Osteocyte (in vitro differentiated cells): ENCODE results near the gene MAGOHB. TPM values are rescaled to one million over a fixed set of nuclear protein-coding genes. Genes with fewer than 3 reads are reported as not detected.

Source experiments
- DNase-seq: peaks from one replicate; pipeline ENCODE4 v3.0.0; 2021; ENCODE audit warnings: mixed read lengths; ENCODE audit not compliant: unreplicated experiment; ENCODE audit errors: extremely low spot score
- H3K27ac Mint-ChIP-seq: one replicate; pipeline ENCODE4 v1.8.0; 2021; ENCODE audit warnings: mild to moderate bottlenecking, mixed read lengths; ENCODE audit not compliant: unreplicated experiment
- H3K27me3 Mint-ChIP-seq: one replicate; pipeline ENCODE4 v1.8.0; 2021; ENCODE audit warnings: mixed read lengths; ENCODE audit not compliant: unreplicated experiment
- H3K36me3 Mint-ChIP-seq: one replicate; pipeline ENCODE4 v1.8.0; 2021; ENCODE audit warnings: mixed read lengths; ENCODE audit not compliant: unreplicated experiment
- H3K4me1 Mint-ChIP-seq: one replicate; pipeline ENCODE4 v1.8.0; 2021; ENCODE audit warnings: mixed read lengths; ENCODE audit not compliant: unreplicated experiment
- H3K4me3 Mint-ChIP-seq: one replicate; pipeline ENCODE4 v1.8.0; 2021; ENCODE audit warnings: mild to moderate bottlenecking, moderate library complexity, mixed read lengths; ENCODE audit not compliant: unreplicated experiment
- H3K9me3 Mint-ChIP-seq: one replicate; pipeline ENCODE4 v1.8.0; 2021; ENCODE audit warnings: mixed read lengths; ENCODE audit not compliant: unreplicated experiment
- CTCF ChIP-seq: fragments of 200-600 bp; sonication (generic); IDR thresholded peaks from 2 replicates; pipeline ENCODE4 v1.5.0; 2021; ENCODE audit warnings: antibody characterized with exemption, mild to moderate bottlenecking, moderate library complexity
- total RNA-seq: library from RNA; stranded (reverse); gene quantifications from 2 replicates; pipeline ENCODE4 v1.2.1, GENCODE V29; 2021

The MAGOHB gene
- total RNA-seq, 1 donor from 2014 or later = 28.1 TPM

- Mint-ChIP-seq H3K4me3 (no peak overlapping the region), H3K27ac (no peak overlapping the region), H3K36me3 (no peaks in the 10 kb centered on the region), H3K4me1 (peaks cover 20% of the 10 kb centered on the region), H3K27me3 (no peaks in the 10 kb centered on the region), H3K9me3 (no peaks in the 10 kb centered on the region)
- no peak for DNase-seq
- TF ChIP-seq CTCF = no peak
Observed at GRCh38 chr12:10635306-10635705, 21.9 kb upstream of the MAGOHB start.

DNA sequence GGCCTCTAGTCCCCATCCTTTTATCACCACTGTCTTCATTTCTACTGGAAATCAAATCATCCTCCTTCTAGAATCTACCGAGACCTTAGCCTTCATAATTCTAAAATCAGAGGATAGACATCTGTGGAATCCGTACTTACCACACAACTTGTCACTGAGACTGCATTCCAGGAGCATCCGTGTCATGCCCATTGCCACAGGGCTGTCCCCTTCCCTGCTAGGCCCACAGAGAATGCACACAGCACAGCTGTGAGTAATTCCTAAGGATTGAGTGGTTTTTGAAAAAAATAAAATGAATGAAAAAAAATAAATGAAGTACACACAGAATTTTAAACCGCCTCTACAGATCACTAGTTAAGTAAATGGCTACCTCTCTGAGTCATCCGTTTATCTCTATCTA lies 21.0 kb upstream of the MAGOHB start:
- TF ChIP-seq CTCF = no peak
- Mint-ChIP-seq H3K27me3 (no peaks in the 10 kb centered on the region), H3K4me3 (peak overlapping the region; percentile 9), H3K27ac (no peak overlapping the region), H3K4me1 (peaks cover 20% of the 10 kb centered on the region), H3K9me3 (no peaks in the 10 kb centered on the region), H3K36me3 (no peaks in the 10 kb centered on the region)
- DNase-seq = no peak

DNA sequence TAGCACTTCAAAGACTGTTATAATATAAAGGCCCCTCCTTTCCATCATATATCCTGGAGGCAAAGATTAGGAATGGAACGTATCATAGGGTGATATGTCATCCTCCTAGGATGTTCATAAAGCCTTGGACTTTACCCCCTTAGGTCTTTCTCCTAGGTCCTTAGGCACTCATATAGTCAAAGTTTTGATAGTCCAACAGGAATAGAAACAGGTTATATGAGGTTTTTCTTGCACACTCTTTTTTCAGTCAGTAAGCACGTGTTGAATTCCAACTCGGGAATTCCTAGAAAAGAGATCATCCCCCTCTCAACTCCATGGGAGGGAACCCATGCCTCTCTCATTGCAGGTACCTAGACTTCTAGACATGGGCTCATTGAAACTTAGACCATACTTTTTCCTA lies 20.1 kb upstream of the MAGOHB start:
- Mint-ChIP-seq H3K27me3 (no peaks in the 10 kb centered on the region), H3K4me3 (no peak overlapping the region), H3K4me1 (peaks cover 20% of the 10 kb centered on the region), H3K9me3 (no peaks in the 10 kb centered on the region), H3K27ac (no peak overlapping the region), H3K36me3 (no peaks in the 10 kb centered on the region)
- TF ChIP-seq CTCF = no peak
- DNase-seq = no peak

DNA sequence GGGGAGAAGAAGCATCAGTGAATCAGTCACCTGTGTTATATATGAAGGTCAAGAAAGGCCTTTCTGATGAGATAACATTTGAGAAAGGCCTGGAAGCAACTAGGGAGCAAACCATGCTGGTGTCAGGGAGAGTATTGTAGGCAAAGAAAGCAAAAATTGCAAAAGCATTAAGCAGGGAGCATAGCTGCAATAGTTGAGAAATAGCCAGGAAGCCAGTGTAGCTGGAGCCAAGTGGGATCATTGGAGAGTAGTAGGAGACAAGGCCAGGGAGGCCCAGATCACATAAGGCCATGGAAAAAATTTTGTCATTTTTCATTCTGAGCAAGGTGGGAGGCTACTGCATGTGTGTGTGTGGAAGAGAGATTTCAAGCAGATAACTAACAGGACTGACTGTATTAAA lies 18.8 kb upstream of the MAGOHB start:
- H3K9me3 Mint-ChIP-seq = no peaks in the 10 kb centered on the region
- no peaks in the 10 kb centered on the region for H3K36me3 Mint-ChIP-seq
- no peak overlapping the region for H3K4me3 Mint-ChIP-seq
- peaks cover 20% of the 10 kb centered on the region for H3K4me1 Mint-ChIP-seq
- DNase-seq = no peak
- no peaks in the 10 kb centered on the region for H3K27me3 Mint-ChIP-seq
- TF ChIP-seq CTCF = no peak
- H3K27ac Mint-ChIP-seq = no peak overlapping the region

DNA sequence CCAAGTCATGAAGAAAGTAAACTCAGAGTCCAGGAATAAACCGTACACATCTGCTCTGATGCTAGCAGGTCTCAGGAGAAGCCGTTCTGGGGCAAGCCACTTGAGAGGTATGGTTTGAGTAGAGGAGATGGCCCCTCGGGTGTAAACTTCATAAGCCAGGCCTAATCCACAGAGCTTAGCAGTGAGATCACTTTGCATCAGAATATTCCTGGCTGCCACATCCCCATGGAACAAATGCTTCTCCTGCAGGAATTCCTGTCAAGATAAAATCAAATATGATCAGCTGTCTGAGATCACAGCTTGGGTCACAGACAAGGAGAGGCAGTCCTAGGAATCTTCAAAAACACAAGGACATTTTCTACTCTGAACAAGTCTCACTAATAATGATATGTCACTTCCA lies 11.2 kb upstream of the MAGOHB start:
- H3K27me3 Mint-ChIP-seq = no peaks in the 10 kb centered on the region
- no peak overlapping the region for H3K27ac Mint-ChIP-seq

More for the DNA sequence above, 11.2 kb upstream of the MAGOHB start:
- no peak for DNase-seq
- Mint-ChIP-seq H3K36me3 (no peaks in the 10 kb centered on the region), H3K4me3 (no peak overlapping the region), H3K9me3 (no peaks in the 10 kb centered on the region), H3K4me1 (no peaks in the 10 kb centered on the region)
- no peak for TF ChIP-seq CTCF
